ENCODE results near the gene AFF1.

AFF1 gene

GRCh38 chr4:87120411-87121162 lies 185.8 kb downstream of the AFF1 start:
- TF ChIP-seq REST (IDR thresholded peaks at IDR 0.05; ENCODE audit: low read depth) (no peak), CEBPB (IDR thresholded peaks at IDR 0.05) (no peak), EP300 (IDR thresholded peaks at IDR 0.05; ENCODE audit: borderline replicate concordance) (peak; percentile 24; the same call in 1 of the 2 replicates), NFIC (IDR thresholded peaks at IDR 0.05) (no peak), USF1 (IDR thresholded peaks at IDR 0.05) (no peak)

- TF ChIP-seq YY1 (IDR thresholded peaks at IDR 0.05; ENCODE audit: low read depth) (no peak), CEBPB (IDR thresholded peaks at IDR 0.05) (no peak), TEAD4 (IDR thresholded peaks at IDR 0.05) (no peak), MAX (IDR thresholded peaks at IDR 0.05) (no peak)
Observed at GRCh38 chr4:87121341-87122065, 186.7 kb downstream of the AFF1 start.

- TF ChIP-seq FOXM1 (IDR thresholded peaks at IDR 0.05; ENCODE audit: borderline replicate concordance, low read depth) (no peak), YY1 (IDR thresholded peaks at IDR 0.05; ENCODE audit: low read depth) (no peak), ZBTB7A (IDR thresholded peaks at IDR 0.05; ENCODE audit: low read depth) (no peak), TAF1 (IDR thresholded peaks at IDR 0.05; ENCODE audit: low read depth) (no peak), CEBPB (IDR thresholded peaks at IDR 0.05) (peak; percentile 93), EGR1 (IDR thresholded peaks at IDR 0.05) (no peak), RAD21 (IDR thresholded peaks at IDR 0.05; ENCODE audit: low read depth) (no peak), USF1 (IDR thresholded peaks at IDR 0.05) (0 out of 2 replicates have a peak, but pooled peaks have one; percentile 9), TEAD4 (IDR thresholded peaks at IDR 0.05) (peak; percentile 45), REST (IDR thresholded peaks at IDR 0.05; ENCODE audit: low read depth) (no peak), EP300 (IDR thresholded peaks at IDR 0.05; ENCODE audit: borderline replicate concordance) (peak; percentile 71; the same call in 1 of the 2 replicates), CREB1 (IDR thresholded peaks at IDR 0.05; ENCODE audit: low read depth) (no peak), TCF12 (IDR thresholded peaks at IDR 0.05; ENCODE audit: low read depth) (peak; percentile 18; the same call in 1 of the 2 replicates), NFIC (IDR thresholded peaks at IDR 0.05) (peak; percentile 78), MAX (IDR thresholded peaks at IDR 0.05) (peak; percentile 37; the same call in 1 of the 2 replicates)
Observed at GRCh38 chr4:87122252-87122651, 187.4 kb downstream of the AFF1 start.

GRCh38 chr4:87126056-87126455 lies 191.2 kb downstream of the AFF1 start:
- TF ChIP-seq TAF1 (IDR thresholded peaks at IDR 0.05; ENCODE audit: low read depth) (no peak), EP300 (IDR thresholded peaks at IDR 0.05; ENCODE audit: borderline replicate concordance) (no peak), CEBPB (IDR thresholded peaks at IDR 0.05) (no peak), TEAD4 (IDR thresholded peaks at IDR 0.05) (no peak), CREB1 (IDR thresholded peaks at IDR 0.05; ENCODE audit: low read depth) (no peak), TCF12 (IDR thresholded peaks at IDR 0.05; ENCODE audit: low read depth) (no peak), USF1 (IDR thresholded peaks at IDR 0.05) (no peak), NFIC (IDR thresholded peaks at IDR 0.05) (no peak), MAX (IDR thresholded peaks at IDR 0.05) (no peak), ZBTB7A (IDR thresholded peaks at IDR 0.05; ENCODE audit: low read depth) (no peak), RAD21 (IDR thresholded peaks at IDR 0.05; ENCODE audit: low read depth) (no peak), YY1 (IDR thresholded peaks at IDR 0.05; ENCODE audit: low read depth) (no peak)
